ENCODE data around the gene ZNF467.
A peak's percentile ranks its signal among the peaks of the same experiment; 100 is the strongest.

Gene ZNF467

GRCh38 chr7:149785402-149785801 lies 12.0 kb upstream of the ZNF467 start:
- no peak for DNase-seq

GRCh38 chr7:149784251-149784608 lies 10.8 kb upstream of the ZNF467 start:
- no peak for DNase-seq

- no peak for DNase-seq
Measured at GRCh38 chr7:149783386-149784250, 10.2 kb upstream of the ZNF467 start.

GRCh38 chr7:149782682-149783345 lies 9.4 kb upstream of the ZNF467 start:
- no peak for DNase-seq

- DNase-seq, result no peak
Measured at GRCh38 chr7:149781921-149782320, 8.5 kb upstream of the ZNF467 start.

GRCh38 chr7:149780636-149781419 lies 7.4 kb upstream of the ZNF467 start:
- DNase-seq, result no peak

GRCh38 chr7:149780056-149780455 lies 6.7 kb upstream of the ZNF467 start:
- no peak for DNase-seq

GRCh38 chr7:149779502-149779805 lies 6.1 kb upstream of the ZNF467 start:
- no peak for DNase-seq

- no peak for DNase-seq
Measured at GRCh38 chr7:149778696-149779501, 5.5 kb upstream of the ZNF467 start.

GRCh38 chr7:149778327-149778637 lies 4.9 kb upstream of the ZNF467 start:
- no peak for DNase-seq

GRCh38 chr7:149777551-149778326 lies 4.4 kb upstream of the ZNF467 start:
- no peak for DNase-seq

GRCh38 chr7:149776848-149777407 lies 3.5 kb upstream of the ZNF467 start:
- no peak for DNase-seq

GRCh38 chr7:149776289-149776688 lies 2.9 kb upstream of the ZNF467 start:
- DNase-seq, result no peak

- no peak for DNase-seq
Measured at GRCh38 chr7:149775176-149775556, 1.8 kb upstream of the ZNF467 start.

GRCh38 chr7:149774237-149775175 lies 1.1 kb upstream of the ZNF467 start:
- no peak for DNase-seq

- peak; percentile 3 for DNase-seq
Measured at GRCh38 chr7:149772956-149773434, 393 bp downstream of the ZNF467 start.

GRCh38 chr7:149772241-149772955 lies 990 bp downstream of the ZNF467 start:
- DNase-seq, result peak; percentile 21

GRCh38 chr7:149771720-149772240 lies 1.6 kb downstream of the ZNF467 start:
- DNase-seq, result peak; percentile 79
